Measurements from ENCODE around the gene TCF12. TPM values are rescaled to one million over a fixed set of nuclear protein-coding genes. Genes with fewer than 3 reads are reported as not detected.

The TCF12 gene
- total RNA-seq, 1 experiment from 2014 or later = 76.7 TPM

- H3K4me1 ChIP-seq (ENCODE audit: insufficient read depth, low read length) = peaks cover 7% of the 10 kb centered on the region
- H3K27me3 Mint-ChIP-seq (ENCODE audit: low read depth) = no peaks in the 10 kb centered on the region
- no peak overlapping the region for H2BK120ac ChIP-seq (ENCODE audit: low read depth, low read length, poor library complexity, severe bottlenecking)
- no peak overlapping the region for H3K27ac ChIP-seq (ENCODE audit: insufficient read length, low read depth, low read length)
- H3K4me3 Mint-ChIP-seq = no peak overlapping the region
- no peak overlapping the region for H2AFZ ChIP-seq (ENCODE audit: low read length)
- no peak overlapping the region for H4K8ac ChIP-seq (replicated peaks; ENCODE audit: insufficient read length, low read depth, low read length)
- DNase-seq = no peak
- no peak overlapping the region for H3K9ac ChIP-seq (ENCODE audit: extremely low read depth, insufficient read length, low read length)
- no peaks in the 10 kb centered on the region; the same call in 1 of the 2 replicates for H3K79me2 ChIP-seq (ENCODE audit: insufficient read depth, low read length)
- no peak overlapping the region for H3K23ac ChIP-seq (ENCODE audit: insufficient read length, low read depth, low read length)
- H3K4me1 Mint-ChIP-seq = peaks cover 60 to 63% of the 10 kb centered on the region in 2 experiments
- no peak overlapping the region for H3T11ph ChIP-seq (ENCODE audit: low read length)
- no peaks in the 10 kb centered on the region for H3K79me1 ChIP-seq (ENCODE audit: insufficient read depth, low read depth, low read length, poor library complexity, severe bottlenecking)
- no peak overlapping the region for H3K4ac ChIP-seq (ENCODE audit: low read depth, low read length)
- peak overlapping the region; percentile 36 to 71 (median 65); a peak in 5 of 7 replicates for H3K27ac Mint-ChIP-seq
- no CpG with 5 or more reads among the region's 2 CpGs for WGBS (ENCODE audit: extremely low coverage, insufficient read length, low lambda C conversion rate)
- no peak overlapping the region for H2BK5ac ChIP-seq (ENCODE audit: insufficient read length, low read length)
- no peaks in the 10 kb centered on the region for H3K9me3 ChIP-seq (ENCODE audit: control insufficient read depth, low read depth, low read length)
- H2AK5ac ChIP-seq (ENCODE audit: insufficient read length, low read length) = no peak overlapping the region
- no peak overlapping the region for H3K18ac ChIP-seq (ENCODE audit: insufficient read length, low read depth, low read length)
- H3K23me2 ChIP-seq (ENCODE audit: insufficient read length, low read depth, low read length, poor library complexity, severe bottlenecking) = no peaks in the 10 kb centered on the region
- H2BK12ac ChIP-seq (ENCODE audit: insufficient read length, low read depth, low read length) = no peak overlapping the region
- no peaks in the 10 kb centered on the region for H4K20me1 ChIP-seq (ENCODE audit: control insufficient read depth, insufficient read depth, insufficient read length)
- no peaks in the 10 kb centered on the region for H3K9me3 Mint-ChIP-seq
- H2BK15ac ChIP-seq (ENCODE audit: low read depth, low read length) = no peak overlapping the region
- TF ChIP-seq, protein P1, sequence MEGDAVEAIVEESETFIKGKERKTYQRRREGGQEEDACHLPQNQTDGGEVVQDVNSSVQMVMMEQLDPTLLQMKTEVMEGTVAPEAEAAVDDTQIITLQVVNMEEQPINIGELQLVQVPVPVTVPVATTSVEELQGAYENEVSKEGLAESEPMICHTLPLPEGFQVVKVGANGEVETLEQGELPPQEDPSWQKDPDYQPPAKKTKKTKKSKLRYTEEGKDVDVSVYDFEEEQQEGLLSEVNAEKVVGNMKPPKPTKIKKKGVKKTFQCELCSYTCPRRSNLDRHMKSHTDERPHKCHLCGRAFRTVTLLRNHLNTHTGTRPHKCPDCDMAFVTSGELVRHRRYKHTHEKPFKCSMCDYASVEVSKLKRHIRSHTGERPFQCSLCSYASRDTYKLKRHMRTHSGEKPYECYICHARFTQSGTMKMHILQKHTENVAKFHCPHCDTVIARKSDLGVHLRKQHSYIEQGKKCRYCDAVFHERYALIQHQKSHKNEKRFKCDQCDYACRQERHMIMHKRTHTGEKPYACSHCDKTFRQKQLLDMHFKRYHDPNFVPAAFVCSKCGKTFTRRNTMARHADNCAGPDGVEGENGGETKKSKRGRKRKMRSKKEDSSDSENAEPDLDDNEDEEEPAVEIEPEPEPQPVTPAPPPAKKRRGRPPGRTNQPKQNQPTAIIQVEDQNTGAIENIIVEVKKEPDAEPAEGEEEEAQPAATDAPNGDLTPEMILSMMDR (conservative IDR thresholded peaks at IDR 0.05) = no peak
- no peak overlapping the region for H3K56ac ChIP-seq (ENCODE audit: insufficient read length, low read depth, low read length)
- no peak overlapping the region for H4K91ac ChIP-seq (ENCODE audit: insufficient read length, low read depth, low read length)
- H3K14ac ChIP-seq (ENCODE audit: insufficient read depth, low read length) = no peak overlapping the region
- no peaks in the 10 kb centered on the region for H3K27me3 ChIP-seq (ENCODE audit: insufficient read depth, low read length)
- no peak overlapping the region for H4K5ac ChIP-seq (ENCODE audit: insufficient read length, low read depth, low read length)
- peaks cover 0 to 14% (median 2%) of the 10 kb centered on the region in 3 experiments; a peak in 4 of 7 replicates for H3K36me3 Mint-ChIP-seq (ENCODE audit: insufficient read depth in 1 of 3, low read depth in 3 of 3)
- H3K4me2 ChIP-seq (ENCODE audit: insufficient read depth, insufficient read length, low read length) = no peak overlapping the region
- no peak overlapping the region for H2BK20ac ChIP-seq (ENCODE audit: low read depth, low read length, poor library complexity, severe bottlenecking)
Measured at GRCh38 chr15:57201578-57201977, 283.1 kb downstream of the TCF12 start.

Measured in H9 (cell line).